Measurements from ENCODE around the gene ISG20. TPM values are rescaled to one million over a fixed set of nuclear protein-coding genes. Genes with fewer than 3 reads are reported as not detected.

Gene ISG20
- polyA plus RNA-seq (2011; rRNA removed) (47.4 and 65.8 TPM in 2 replicates), polyA plus RNA-seq (2017; fragmentation: RNase III; extraction: RNeasy Plus Mini Kit Qiagen cat#74134 plus additional on column Dnase treatment) (6.1 to 10.5 TPM (median 7.2 TPM) in 3 replicates), polyA minus RNA-seq (2011; rRNA and poly(A)+ RNA removed) (17.5 and 24.0 TPM in 2 replicates)
- 29.1 and 29.9 TPM in 2 replicates for polyA plus RNA-seq (2012; cell fraction: cytosol; rRNA removed)
- polyA plus RNA-seq (2012; cell fraction: nucleus; rRNA removed) = 19.6 and 26.9 TPM in 2 replicates

DNA sequence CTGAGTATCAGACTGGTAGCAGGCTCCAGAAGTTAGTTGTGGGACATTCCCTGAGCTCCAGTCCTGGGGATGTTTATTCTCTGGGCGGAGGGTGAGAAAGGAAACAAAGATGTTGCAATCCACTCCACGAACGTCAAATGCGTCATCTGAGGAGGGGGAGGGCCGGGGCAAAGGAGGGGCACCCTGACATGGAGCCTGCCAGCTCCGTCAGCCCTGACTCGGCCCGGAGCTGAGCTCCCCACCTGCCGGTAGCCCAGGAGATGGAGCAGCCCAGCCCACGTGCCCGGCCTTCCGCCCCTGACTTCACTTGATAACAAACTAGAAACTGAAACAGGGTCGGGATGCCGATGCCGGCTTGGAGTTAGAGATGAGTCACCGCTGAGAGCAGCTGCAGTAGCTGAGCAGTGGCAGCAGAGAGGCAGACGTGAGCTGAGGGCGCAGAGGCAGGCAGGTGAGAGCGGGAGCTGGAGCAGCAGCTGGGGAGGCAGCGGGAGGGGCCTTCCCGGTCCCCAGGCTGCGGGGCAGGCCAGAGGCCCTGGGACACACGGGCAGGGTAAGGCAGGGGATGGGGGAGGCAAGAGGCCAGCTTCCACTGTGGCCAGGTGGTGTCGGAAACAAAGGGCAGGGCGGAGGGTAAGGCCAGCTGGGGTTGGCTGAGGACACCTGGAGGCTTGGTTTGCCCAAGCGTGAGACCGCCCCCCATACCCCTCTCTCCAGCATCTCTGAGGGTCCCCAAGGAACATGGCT lies at the start of gene ISG20:
Gene ISG20 (plus strand): TSS at position 391 of the 747 bp plus-strand sequence. CDS start 351 bp downstream, at position 742.
- 5% methylated on average over 27 of the region's 27 CpGs for WGBS (ENCODE audit: missing lambda C conversion rate)
- Histone ChIP-seq H3K4me2 (peak within 1 kb of the TSS; percentile 81), H3K4me1 (peaks cover 55% of the 10 kb centered on the region), H3K9me3 (no peaks in the 10 kb centered on the region), H3K27ac (peak within 1 kb of the TSS; percentile 87 to 92), H3K4me3 (peak within 1 kb of the TSS; percentile 31)
- peak; percentile 80 to 92 for ATAC-seq
- POLR2A ChIA-PET = interaction anchor here (0.6 to 1.4 kb wide), 4 partner anchors 144 to 452 kb away, joined by 3 to 17 read pairs (median 8); partner anchors contain the start of genes MRPL46 and MRPS11
- peak; percentile 91 for FAIRE-seq
- CTCF ChIA-PET = interaction anchor here (0.6 to 1.6 kb wide), 13 partner anchors 9 to 241 kb away, joined by 3 to 6 read pairs (median 4); no protein-coding TSS in a partner anchor
- peak; percentile 98 to 100 for DNase-seq (ENCODE audit: low read depth in 1 of 2, low spot score in 1 of 2)
- TF ChIP-seq EHF (CRISPR knock-in tag; IDR thresholded peaks at IDR 0.05) (no peak; the same call in none of the 2 replicates), CHD2 (IDR thresholded peaks at IDR 0.05; ENCODE audit: low read length, partially characterized antibody) (peak; percentile 53), HOXB13 (CRISPR knock-in tag; IDR thresholded peaks at IDR 0.05; ENCODE audit: low read depth) (peak; percentile 71; the same call in 1 of the 2 replicates), TP53 (CRISPR knock-in tag; IDR thresholded peaks at IDR 0.05) (no peak), POLR2AphosphoS2 (conservative IDR thresholded peaks at IDR 0.05; ENCODE audit: low read length) (0 out of 2 replicates have a peak, but pooled peaks have one; percentile 54), RFX5 (IDR thresholded peaks at IDR 0.05) (0 out of 2 replicates have a peak, but pooled peaks have one; percentile 36), ESRRA (IDR thresholded peaks at IDR 0.05; ENCODE audit: borderline replicate concordance, low read length) (no peak), POLR2A (IDR thresholded peaks at IDR 0.05; ENCODE audit: low read length) (no peak), CBX2 (IDR thresholded peaks at IDR 0.05; ENCODE audit: borderline replicate concordance, low read depth) (no peak), CBX8 (IDR thresholded peaks at IDR 0.05) (no peak), SREBF2 (IDR thresholded peaks at IDR 0.05) (no peak), NPAS2 (CRISPR knock-in tag; IDR thresholded peaks at IDR 0.05; ENCODE audit: borderline replicate concordance) (peak; percentile 34; the same call in 1 of the 2 replicates), FOSB (CRISPR knock-in tag; IDR thresholded peaks at IDR 0.05) (no peak), RNF2 (IDR thresholded peaks at IDR 0.05; ENCODE audit: borderline replicate concordance, low read depth) (no peak), HOXA7 (CRISPR knock-in tag; IDR thresholded peaks at IDR 0.05) (peak; percentile 29; the same call in 1 of the 2 replicates), EHMT2 (IDR thresholded peaks at IDR 0.05; ENCODE audit: low read depth) (no peak), ZFP36 (IDR thresholded peaks at IDR 0.05; ENCODE audit: borderline replicate concordance, partially characterized antibody) (no peak), ZSCAN20 (CRISPR knock-in tag; IDR thresholded peaks at IDR 0.05) (peak; percentile 11; the same call in 1 of the 2 replicates), BHLHE40 (IDR thresholded peaks at IDR 0.05; ENCODE audit: low read depth, low read length) (peak; percentile 62), TFCP2L1 (CRISPR knock-in tag; IDR thresholded peaks at IDR 0.05) (0 out of 2 replicates have a peak, but pooled peaks have one; percentile 59), PHF8 (IDR thresholded peaks at IDR 0.05; ENCODE audit: borderline replicate concordance, low read depth) (no peak), FOSL2 (IDR thresholded peaks at IDR 0.05) (peak; percentile 84), FOSL2 (CRISPR knock-in tag; IDR thresholded peaks at IDR 0.05) (peak; percentile 99), RARB (CRISPR knock-in tag; IDR thresholded peaks at IDR 0.05) (no peak), CEBPB (IDR thresholded peaks at IDR 0.05) (peak; percentile 98 to 100), HOXB5 (CRISPR knock-in tag; IDR thresholded peaks at IDR 0.05) (0 out of 2 replicates have a peak, but pooled peaks have one; percentile 39), ZNF302 (CRISPR knock-in tag; IDR thresholded peaks at IDR 0.05) (no peak), JUNB (IDR thresholded peaks at IDR 0.05) (peak; percentile 75; the same call in 1 of the 2 replicates)
- TF ChIP-seq, protein P1, sequence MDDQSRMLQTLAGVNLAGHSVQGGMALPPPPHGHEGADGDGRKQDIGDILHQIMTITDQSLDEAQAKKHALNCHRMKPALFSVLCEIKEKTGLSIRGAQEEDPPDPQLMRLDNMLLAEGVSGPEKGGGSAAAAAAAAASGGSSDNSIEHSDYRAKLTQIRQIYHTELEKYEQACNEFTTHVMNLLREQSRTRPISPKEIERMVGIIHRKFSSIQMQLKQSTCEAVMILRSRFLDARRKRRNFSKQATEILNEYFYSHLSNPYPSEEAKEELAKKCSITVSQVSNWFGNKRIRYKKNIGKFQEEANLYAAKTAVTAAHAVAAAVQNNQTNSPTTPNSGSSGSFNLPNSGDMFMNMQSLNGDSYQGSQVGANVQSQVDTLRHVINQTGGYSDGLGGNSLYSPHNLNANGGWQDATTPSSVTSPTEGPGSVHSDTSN (IDR thresholded peaks at IDR 0.05) = no peak
- TF ChIP-seq, protein P2, sequence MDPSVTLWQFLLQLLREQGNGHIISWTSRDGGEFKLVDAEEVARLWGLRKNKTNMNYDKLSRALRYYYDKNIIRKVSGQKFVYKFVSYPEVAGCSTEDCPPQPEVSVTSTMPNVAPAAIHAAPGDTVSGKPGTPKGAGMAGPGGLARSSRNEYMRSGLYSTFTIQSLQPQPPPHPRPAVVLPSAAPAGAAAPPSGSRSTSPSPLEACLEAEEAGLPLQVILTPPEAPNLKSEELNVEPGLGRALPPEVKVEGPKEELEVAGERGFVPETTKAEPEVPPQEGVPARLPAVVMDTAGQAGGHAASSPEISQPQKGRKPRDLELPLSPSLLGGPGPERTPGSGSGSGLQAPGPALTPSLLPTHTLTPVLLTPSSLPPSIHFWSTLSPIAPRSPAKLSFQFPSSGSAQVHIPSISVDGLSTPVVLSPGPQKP (IDR thresholded peaks at IDR 0.05; ENCODE audit: low read depth, low read length) = no peak
- TF ChIP-seq, protein P3, sequence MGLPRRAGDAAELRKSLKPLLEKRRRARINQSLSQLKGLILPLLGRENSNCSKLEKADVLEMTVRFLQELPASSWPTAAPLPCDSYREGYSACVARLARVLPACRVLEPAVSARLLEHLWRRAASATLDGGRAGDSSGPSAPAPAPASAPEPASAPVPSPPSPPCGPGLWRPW (IDR thresholded peaks at IDR 0.05) = peak; percentile 82; the same call in 1 of the 2 replicates
- TF ChIP-seq, protein P4, sequence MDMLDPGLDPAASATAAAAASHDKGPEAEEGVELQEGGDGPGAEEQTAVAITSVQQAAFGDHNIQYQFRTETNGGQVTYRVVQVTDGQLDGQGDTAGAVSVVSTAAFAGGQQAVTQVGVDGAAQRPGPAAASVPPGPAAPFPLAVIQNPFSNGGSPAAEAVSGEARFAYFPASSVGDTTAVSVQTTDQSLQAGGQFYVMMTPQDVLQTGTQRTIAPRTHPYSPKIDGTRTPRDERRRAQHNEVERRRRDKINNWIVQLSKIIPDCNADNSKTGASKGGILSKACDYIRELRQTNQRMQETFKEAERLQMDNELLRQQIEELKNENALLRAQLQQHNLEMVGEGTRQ (IDR thresholded peaks at IDR 0.05) = peak; percentile 93
- TF ChIP-seq, protein P5, sequence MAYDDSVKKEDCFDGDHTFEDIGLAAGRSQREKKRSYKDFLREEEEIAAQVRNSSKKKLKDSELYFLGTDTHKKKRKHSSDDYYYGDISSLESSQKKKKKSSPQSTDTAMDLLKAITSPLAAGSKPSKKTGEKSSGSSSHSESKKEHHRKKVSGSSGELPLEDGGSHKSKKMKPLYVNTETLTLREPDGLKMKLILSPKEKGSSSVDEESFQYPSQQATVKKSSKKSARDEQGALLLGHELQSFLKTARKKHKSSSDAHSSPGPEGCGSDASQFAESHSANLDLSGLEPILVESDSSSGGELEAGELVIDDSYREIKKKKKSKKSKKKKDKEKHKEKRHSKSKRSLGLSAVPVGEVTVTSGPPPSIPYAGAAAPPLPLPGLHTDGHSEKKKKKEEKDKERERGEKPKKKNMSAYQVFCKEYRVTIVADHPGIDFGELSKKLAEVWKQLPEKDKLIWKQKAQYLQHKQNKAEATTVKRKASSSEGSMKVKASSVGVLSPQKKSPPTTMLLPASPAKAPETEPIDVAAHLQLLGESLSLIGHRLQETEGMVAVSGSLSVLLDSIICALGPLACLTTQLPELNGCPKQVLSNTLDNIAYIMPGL (CRISPR knock-in tag; IDR thresholded peaks at IDR 0.05; ENCODE audit: borderline replicate concordance) = no peak
- TF ChIP-seq, protein P6, sequence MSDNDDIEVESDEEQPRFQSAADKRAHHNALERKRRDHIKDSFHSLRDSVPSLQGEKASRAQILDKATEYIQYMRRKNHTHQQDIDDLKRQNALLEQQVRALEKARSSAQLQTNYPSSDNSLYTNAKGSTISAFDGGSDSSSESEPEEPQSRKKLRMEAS (IDR thresholded peaks at IDR 0.05) = peak; percentile 99

Measured in A549 (cell line).